ENCODE measurements around the gene NCF4.

NCF4 gene

GRCh38 chr22:36864454-36865215 is 3.8 kb downstream of the NCF4 start:
- DNase-seq (ENCODE audit: low read depth), result no peak

- no peak for DNase-seq (ENCODE audit: low read depth)
These were observed 4.5 kb downstream of the NCF4 start for GRCh38 chr22:36865346-36865745.

GRCh38 chr22:36867695-36868094 is 6.9 kb downstream of the NCF4 start:
- DNase-seq (ENCODE audit: low read depth), result no peak

GRCh38 chr22:36868546-36869181 is 7.9 kb downstream of the NCF4 start:
- DNase-seq (ENCODE audit: low read depth), result no peak

GRCh38 chr22:36870250-36870649 is 9.4 kb downstream of the NCF4 start:
- DNase-seq (ENCODE audit: low read depth), result no peak

GRCh38 chr22:36871669-36872081 is 10.9 kb downstream of the NCF4 start:
- no peak for DNase-seq (ENCODE audit: low read depth)

- DNase-seq (ENCODE audit: low read depth), result no peak
These were observed 11.3 kb downstream of the NCF4 start for GRCh38 chr22:36872084-36872483.

GRCh38 chr22:36872866-36873498 is 12.2 kb downstream of the NCF4 start:
- DNase-seq (ENCODE audit: low read depth), result no peak

GRCh38 chr22:36873614-36874308 is 13.0 kb downstream of the NCF4 start:
- DNase-seq (ENCODE audit: low read depth), result peak; percentile 21

GRCh38 chr22:36874309-36874696 is 13.5 kb downstream of the NCF4 start:
- no peak for DNase-seq (ENCODE audit: low read depth)

- DNase-seq (ENCODE audit: low read depth), result no peak
These were observed 13.9 kb downstream of the NCF4 start for GRCh38 chr22:36874736-36875135.

GRCh38 chr22:36875741-36876140 is 14.9 kb downstream of the NCF4 start:
- DNase-seq (ENCODE audit: low read depth), result no peak

GRCh38 chr22:36879775-36880174 is 19.0 kb downstream of the NCF4 start:
- no peak for DNase-seq (ENCODE audit: low read depth)

- DNase-seq (ENCODE audit: low read depth), result no peak
These were observed 20.9 kb downstream of the NCF4 start for GRCh38 chr22:36881504-36882245.

- DNase-seq (ENCODE audit: low read depth), result no peak
These were observed 23.7 kb downstream of the NCF4 start for GRCh38 chr22:36884349-36885158.

GRCh38 chr22:36885474-36885873 is 24.7 kb downstream of the NCF4 start:
- DNase-seq (ENCODE audit: low read depth), result no peak

GRCh38 chr22:36886016-36886415 is 25.2 kb downstream of the NCF4 start:
- DNase-seq (ENCODE audit: low read depth), result no peak

GRCh38 chr22:36887162-36887561 is 26.4 kb downstream of the NCF4 start:
- no peak for DNase-seq (ENCODE audit: low read depth)

- no peak for DNase-seq (ENCODE audit: low read depth)
These were observed 30.8 kb downstream of the NCF4 start for GRCh38 chr22:36891646-36892045.

- DNase-seq (ENCODE audit: low read depth), result no peak
These were observed 31.5 kb downstream of the NCF4 start for GRCh38 chr22:36892292-36892691.

GRCh38 chr22:36893262-36893661 is 32.5 kb downstream of the NCF4 start:
- no peak for DNase-seq (ENCODE audit: low read depth)

Data from activated T-helper 9 cell treated with anti-CD3 and anti-CD28 coated beads, Interleukin-2, amount 50 U/mL, for 16 hours (primary cell).